Cardiac fibroblast (primary cell): ENCODE data around the gene ANGPTL7.
A peak's percentile ranks its signal among the peaks of the same experiment; 100 is the strongest.

ENCODE experiments used
- DNase-seq, 2 donors: peaks; one replicate each; pipeline versions ENCODE4 v3.0.0 to v3.0.0-alpha.2; 2010; ENCODE audit warnings: low read depth in 2 of 2
- H3K4me3 ChIP-seq, 2 donors: replicated peaks in 1 of 2; 1 replicate in 1 of 2; 2 replicates in 1 of 2; pipeline ENCODE4 v1.5.1; 2011; ENCODE audit warnings: low read depth in 2 of 2, low read length in 2 of 2, mild to moderate bottlenecking in 2 of 2, moderate library complexity in 1 of 2
- TF ChIP-seq, protein P1 (sequence below): IDR thresholded peaks from one replicate; pipeline ENCODE4 v1.5.1; 2011; ENCODE audit warnings: low read depth, mild to moderate bottlenecking, low read length, inconsistent platforms

ANGPTL7 gene

DNA sequence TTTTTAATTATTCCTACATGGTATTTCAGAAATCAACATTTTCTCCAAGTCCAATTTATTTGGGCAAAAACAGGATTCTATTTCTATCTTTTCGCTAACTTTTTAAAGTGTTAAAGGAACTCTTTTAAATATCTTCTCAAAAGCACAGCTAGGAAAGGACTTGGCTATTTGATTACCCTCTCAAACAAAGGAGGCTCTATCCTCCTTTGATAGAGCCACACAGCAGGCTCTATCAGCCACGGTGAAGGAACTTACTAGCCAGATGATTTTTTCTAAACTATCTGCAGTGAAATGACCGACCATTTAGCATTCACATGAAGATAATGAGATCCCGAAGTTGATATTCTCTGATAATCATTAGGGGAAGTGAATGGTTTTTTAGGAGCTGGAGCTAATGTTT is 9.1 kb downstream of the ANGPTL7 start:
- H3K4me3 ChIP-seq, result no peak overlapping the region
- no peak for DNase-seq
- TF ChIP-seq, protein P1, sequence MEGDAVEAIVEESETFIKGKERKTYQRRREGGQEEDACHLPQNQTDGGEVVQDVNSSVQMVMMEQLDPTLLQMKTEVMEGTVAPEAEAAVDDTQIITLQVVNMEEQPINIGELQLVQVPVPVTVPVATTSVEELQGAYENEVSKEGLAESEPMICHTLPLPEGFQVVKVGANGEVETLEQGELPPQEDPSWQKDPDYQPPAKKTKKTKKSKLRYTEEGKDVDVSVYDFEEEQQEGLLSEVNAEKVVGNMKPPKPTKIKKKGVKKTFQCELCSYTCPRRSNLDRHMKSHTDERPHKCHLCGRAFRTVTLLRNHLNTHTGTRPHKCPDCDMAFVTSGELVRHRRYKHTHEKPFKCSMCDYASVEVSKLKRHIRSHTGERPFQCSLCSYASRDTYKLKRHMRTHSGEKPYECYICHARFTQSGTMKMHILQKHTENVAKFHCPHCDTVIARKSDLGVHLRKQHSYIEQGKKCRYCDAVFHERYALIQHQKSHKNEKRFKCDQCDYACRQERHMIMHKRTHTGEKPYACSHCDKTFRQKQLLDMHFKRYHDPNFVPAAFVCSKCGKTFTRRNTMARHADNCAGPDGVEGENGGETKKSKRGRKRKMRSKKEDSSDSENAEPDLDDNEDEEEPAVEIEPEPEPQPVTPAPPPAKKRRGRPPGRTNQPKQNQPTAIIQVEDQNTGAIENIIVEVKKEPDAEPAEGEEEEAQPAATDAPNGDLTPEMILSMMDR, result no peak

DNA sequence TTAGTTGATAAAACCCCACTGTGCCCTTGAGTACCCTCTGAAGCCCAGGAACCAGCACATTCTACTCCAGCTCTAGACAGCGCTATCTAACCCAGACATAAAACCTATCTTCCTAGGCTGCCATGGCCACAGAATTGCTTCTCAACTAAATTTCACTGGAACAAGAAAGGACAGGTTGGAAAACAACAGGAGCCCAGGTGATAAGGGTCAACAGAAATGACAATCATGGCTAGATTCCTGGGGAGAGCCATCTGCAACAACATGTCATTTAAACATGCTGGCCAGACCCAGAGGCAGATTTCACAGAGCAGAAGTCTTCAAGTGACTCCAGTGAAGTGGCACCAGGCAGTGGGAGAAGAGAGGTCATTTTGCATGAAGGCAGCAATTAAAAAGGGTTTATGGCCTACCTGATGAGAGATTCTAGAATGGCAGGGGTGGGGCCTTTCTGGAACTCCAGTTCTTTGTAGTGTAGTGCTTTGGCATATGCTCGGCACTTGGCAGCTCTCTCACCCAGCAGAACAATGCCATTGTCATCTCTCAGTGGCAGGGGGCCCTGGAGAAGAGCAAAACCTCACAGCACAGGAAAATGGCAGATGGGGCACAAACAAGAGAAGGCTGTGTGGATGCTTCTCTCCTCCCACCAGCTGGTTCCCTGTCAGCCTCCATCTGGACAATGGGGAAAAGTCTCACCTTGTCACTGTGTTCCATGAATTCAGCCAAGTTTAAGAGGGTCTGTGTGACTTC is 9.9 kb downstream of the ANGPTL7 start:
- TF ChIP-seq, protein P1, result no peak
- DNase-seq, result no peak
- H3K4me3 ChIP-seq, result no peak overlapping the region

DNA sequence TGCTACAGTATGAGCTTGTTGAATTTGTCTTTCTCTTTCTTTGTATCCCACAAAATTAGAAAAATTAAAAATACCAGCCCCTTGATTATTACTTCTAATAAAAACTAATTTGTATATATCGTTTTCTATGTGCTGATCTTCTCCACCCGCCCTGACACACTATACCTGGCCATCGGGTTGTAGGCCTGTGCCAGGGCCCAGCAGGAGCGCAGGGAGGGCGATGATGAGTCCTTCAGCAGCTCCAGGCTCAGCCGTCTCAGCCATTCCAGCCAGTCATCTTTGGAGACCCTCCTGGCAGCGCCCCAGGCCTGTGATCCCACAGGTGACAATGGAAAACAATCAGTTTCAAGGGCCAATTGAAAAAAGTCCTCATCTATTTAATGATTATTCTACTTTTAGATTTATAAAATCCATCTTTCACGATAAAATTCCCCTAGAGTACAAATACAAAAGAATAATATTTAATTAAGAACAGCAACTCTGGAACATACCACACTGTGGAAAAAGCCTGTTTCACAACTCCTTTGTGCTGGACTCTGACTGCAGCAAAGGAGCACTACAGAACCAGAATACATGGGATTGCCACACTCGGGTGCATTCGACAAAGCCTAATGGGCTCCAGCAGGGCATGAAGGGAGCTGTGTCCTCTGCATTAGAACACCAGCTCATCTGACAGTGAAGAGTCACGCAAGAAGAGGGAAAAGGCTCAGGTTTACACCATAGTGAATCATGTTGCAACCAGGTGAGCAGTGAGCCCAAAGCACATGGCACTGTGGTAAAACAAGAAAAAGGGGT is 15.4 kb downstream of the ANGPTL7 start:
- DNase-seq, result no peak
- H3K4me3 ChIP-seq, result no peak overlapping the region
- TF ChIP-seq, protein P1, result no peak

DNA sequence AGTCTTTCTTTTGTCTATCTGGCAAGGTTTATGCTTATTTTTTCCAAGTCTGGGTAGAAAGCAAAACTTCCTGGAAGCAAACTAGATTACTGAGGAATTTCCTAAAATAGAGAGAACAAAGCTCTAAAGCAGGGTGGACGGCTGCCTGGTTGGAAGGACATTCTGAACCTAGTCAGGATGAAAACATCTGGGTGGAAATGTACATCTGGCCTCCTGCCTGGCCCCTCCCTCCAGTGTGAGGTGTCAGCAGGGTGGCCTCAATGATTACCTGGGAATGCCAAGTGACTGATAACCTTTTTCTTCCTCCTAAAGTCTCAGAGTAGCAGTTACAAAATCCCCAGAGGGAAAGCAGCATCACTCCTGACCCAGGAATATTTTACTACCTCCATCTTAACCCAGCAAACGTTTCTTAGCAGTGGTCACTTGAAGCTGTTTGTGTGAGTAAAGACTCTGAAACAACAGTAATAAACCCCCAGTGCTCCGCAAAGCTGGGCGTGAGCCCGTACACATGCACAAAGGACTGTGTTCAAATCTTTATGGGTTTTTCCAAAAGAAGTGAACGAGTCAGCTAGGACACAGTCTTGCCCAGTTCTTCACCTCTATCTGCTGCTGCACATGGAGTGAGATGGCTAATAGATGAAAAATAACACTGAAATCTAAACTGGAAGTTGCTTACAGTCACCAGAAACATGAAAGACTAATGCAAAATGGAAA is 18.9 kb downstream of the ANGPTL7 start:
- TF ChIP-seq, protein P1, result no peak
- H3K4me3 ChIP-seq, result no peak overlapping the region
- DNase-seq, result peak; percentile 10 to 33

DNA sequence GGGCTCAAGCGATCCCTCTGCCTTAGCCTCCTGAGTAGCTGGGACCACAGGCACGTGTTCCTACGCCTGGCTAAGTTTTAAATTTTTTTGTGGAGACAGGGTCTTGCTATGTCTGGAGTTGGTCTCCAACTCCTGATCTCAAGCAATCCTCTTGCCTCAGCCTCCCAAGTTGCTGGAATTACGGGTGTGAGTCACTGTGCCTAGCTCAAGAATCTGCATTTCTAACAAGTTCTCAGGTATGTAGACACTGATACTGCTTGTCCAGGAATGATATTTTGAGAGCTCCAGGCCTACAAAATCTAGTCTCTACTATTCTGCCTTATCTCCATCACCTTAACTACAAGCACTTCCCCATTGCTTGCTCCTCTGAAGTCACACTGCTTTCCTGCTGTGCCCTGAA is 22.3 kb downstream of the ANGPTL7 start:
- TF ChIP-seq, protein P1, result no peak
- H3K4me3 ChIP-seq, result no peak overlapping the region
- DNase-seq, result no peak

DNA sequence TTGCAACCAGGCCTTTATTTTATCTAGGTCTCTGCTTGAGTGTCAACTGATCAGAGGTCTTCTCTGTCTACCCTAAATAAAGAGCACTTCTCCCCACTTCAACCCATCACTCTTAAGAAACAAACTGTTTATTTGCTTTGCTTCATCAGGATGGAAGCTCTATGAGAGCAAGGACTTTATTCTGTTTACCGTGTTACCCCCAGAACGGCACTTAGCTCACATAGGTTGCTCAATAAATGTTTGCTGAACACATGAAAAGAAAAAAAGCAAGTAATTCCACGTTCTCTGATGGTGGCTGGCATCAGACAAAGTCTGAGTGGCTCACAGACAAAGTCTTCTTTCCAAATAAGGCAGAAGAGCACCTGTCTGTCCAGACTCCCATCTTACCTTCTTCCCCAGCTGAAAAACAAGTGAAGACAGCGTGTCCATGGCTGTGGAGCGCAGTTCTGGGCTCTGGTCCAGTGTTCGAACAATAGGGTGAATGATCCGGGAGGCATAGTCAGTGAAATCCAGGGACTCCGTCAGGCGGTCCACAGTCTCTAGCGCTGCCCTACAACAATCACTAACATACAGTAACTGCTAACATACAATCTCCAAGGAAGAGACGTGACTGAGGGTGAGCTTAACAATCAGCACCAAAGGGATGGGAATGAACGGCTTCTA is 22.9 kb downstream of the ANGPTL7 start:
- H3K4me3 ChIP-seq, result no peak overlapping the region
- no peak for DNase-seq
- TF ChIP-seq, protein P1, result no peak
